C1 segment of cervical spinal cord (tissue), 14 donors: Measurements from ENCODE around the gene SLC6A3.

ENCODE experiments used
- DNase-seq, 14 donors: peaks; one replicate each; lab custom pipeline; 2025; lab: John Stamatoyannopoulos, UW

The SLC6A3 gene

GRCh38 chr5:1356873-1357787, 88.1 kb downstream of the SLC6A3 start:
- DNase-seq = no peak

GRCh38 chr5:1354576-1354975, 90.7 kb downstream of the SLC6A3 start:
- DNase-seq = no peak

- DNase-seq = no peak
These were observed 92.7 kb downstream of the SLC6A3 start for GRCh38 chr5:1352231-1353219.

- DNase-seq = peak in 7 of 14 donors; percentile 12 to 53 (median 28)
These were observed 94.1 kb downstream of the SLC6A3 start for GRCh38 chr5:1351156-1351555.

- no peak for DNase-seq
These were observed 96.0 kb downstream of the SLC6A3 start for GRCh38 chr5:1349246-1349645.

- no peak for DNase-seq
These were observed 96.3 kb downstream of the SLC6A3 start for GRCh38 chr5:1348986-1349245.

- no peak for DNase-seq
These were observed 97.7 kb downstream of the SLC6A3 start for GRCh38 chr5:1347571-1347970.

GRCh38 chr5:1346627-1347440, 98.4 kb downstream of the SLC6A3 start:
- DNase-seq = no peak

- DNase-seq = no peak
These were observed 99.2 kb downstream of the SLC6A3 start for GRCh38 chr5:1345876-1346626.

- peak; percentile 6 to 91 (median 70) for DNase-seq
These were observed 100.0 kb downstream of the SLC6A3 start, which contains the start of gene CLPTM1L for GRCh38 chr5:1344975-1345838. Gene CLPTM1L, minus strand, starts transcription at chr5:1345099. Its CDS starts 258 bp downstream, at chr5:1344841.

GRCh38 chr5:1343931-1344901, 101.0 kb downstream of the SLC6A3 start:
- no peak for DNase-seq

- DNase-seq = no peak
These were observed 101.9 kb downstream of the SLC6A3 start for GRCh38 chr5:1343315-1343751.
